GM12892 (cell line): ENCODE measurements around the gene DIPK1C.

Experiments
- DNase-seq: peaks from one replicate; pipeline ENCODE4 v3.0.0; 2011; ENCODE audit not compliant: insufficient read length
- FAIRE-seq: peaks from 2 replicates; lab custom pipeline; 2011; peaks lifted over from hg19 to GRCh38; lab: Jason Lieb, UNC
- POLR2A ChIP-seq: IDR thresholded peaks from 2 replicates; pipeline ENCODE4 v1.6.1; 2011; ENCODE audit warnings: low read depth, low read length, control low read depth
- POLR2AphosphoS5 ChIP-seq: IDR thresholded peaks from 2 replicates; pipeline ENCODE4 v1.6.1; 2011; ENCODE audit warnings: low read depth, low read length, control low read depth
- TAF1 ChIP-seq: IDR thresholded peaks from 2 replicates; pipeline ENCODE4 v1.6.1; 2011; ENCODE audit warnings: low read depth, mild to moderate bottlenecking, control low read depth, low read length, borderline replicate concordance

DIPK1C gene

DNA sequence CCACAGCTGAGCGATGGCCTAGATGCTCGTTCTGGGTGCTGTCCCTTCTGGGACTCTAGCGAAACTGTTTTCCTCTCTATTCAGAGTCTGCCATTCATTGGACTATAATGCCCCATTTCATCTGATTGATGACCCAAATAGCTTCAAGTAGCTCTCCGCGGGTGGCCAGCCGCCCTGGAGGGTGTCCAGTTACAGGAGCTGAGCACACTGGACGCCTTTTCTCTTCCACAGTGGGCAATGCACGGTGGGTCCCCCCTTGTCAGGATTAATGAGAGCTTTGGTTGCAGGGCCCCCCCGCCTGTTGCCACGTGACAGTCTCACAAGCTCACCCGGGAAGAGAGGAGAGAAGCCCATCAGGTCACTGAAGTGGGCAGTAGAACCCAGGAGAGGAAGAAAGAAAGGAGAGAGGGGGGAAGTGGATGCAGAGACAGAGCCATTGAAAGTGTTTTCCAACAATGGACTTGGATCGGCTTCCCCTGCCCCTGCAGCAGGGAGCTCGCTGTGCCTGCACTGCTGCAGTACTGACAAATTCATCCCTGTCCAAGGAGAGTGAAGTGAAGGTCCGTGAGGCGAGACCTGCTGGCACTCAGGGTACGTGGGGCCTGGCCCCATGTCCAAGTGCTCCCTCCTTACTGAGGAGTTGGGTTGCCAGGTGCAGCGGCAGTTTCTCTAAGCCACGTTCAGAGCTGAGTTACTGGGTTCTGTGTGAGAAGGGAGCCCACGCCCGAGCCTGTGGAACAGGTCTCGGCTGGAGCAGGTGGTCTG lies 44.8 kb downstream of the DIPK1C start:
- no peak for TF ChIP-seq POLR2A
- no peak for TF ChIP-seq POLR2AphosphoS5
- no peak for TF ChIP-seq TAF1
- FAIRE-seq, result no peak

DNA sequence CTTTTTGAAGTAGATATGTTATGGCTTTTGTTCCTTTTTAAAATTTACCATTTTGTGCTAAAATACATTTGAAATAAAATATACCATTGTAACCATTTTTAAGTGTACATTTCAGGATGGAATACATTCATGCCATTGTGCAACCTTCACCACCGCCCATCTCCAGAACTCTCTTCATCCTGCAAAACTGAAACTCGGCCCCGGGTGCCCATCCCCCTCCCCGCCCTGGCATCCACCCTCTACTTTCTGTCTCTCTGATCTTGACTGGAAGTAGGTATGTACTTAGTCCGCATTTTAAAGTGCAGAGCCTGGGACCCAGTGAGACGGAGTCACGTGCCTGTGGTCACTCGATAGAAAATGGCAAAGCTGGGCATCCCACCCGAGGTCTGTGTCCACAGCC lies 45.6 kb downstream of the DIPK1C start:
- TF ChIP-seq TAF1 (no peak), POLR2AphosphoS5 (no peak), POLR2A (no peak)
- no peak for FAIRE-seq
- no peak for DNase-seq

More for the DNA sequence above, 44.8 kb downstream of the DIPK1C start:
- DNase-seq, result no peak

DNA sequence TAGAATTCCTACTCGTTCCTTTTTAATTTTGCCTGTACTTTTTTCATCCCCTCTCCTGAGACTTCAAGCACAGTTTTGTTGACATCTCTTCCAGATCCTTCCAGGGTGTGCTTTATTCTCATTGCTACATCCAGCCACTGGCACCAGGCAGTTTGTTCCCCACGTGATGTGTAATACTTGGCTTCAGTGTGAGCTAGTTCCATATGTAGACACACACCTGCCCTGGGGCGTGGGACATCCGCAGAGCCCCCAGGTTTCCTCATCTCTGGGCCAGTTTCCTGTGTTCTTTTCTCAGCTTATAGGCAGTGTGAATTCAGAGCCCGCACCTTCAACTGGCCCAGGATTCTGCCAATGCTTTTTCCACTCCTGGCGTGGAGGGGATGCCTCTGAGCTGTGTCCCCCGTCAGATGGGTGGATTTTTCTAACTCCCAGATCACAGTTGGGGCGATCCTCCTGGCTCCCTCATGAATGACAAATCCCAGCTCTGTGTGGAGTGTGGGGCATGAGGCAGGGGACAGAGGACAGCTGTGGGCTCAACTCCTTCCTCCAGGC lies 46.6 kb downstream of the DIPK1C start:
- TF ChIP-seq POLR2AphosphoS5 (no peak), POLR2A (no peak), TAF1 (no peak)
- FAIRE-seq (no peak), DNase-seq (no peak)

DNA sequence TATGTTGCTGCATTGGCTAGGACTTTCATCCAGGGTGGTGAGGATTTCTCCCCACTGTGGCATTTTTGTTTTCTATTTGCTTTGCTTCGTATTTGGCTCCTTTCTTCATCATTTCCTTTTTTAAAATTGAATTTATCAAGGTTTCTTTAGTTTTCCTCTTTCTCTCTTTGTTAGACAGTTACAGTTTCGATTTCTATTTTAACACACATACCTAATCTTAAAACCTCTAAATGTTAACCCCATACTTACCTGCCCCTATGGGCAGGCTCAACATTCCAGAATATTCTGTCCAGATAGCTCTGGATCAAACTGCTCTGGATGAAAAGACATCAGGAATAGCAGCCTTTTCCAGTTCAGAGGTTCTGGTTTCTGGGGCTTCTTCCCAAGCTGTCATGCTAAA lies 49.2 kb downstream of the DIPK1C start:
- FAIRE-seq (no peak), DNase-seq (no peak)
- TF ChIP-seq POLR2AphosphoS5, result no peak
- no peak for TF ChIP-seq POLR2A
- TF ChIP-seq TAF1, result no peak

DNA sequence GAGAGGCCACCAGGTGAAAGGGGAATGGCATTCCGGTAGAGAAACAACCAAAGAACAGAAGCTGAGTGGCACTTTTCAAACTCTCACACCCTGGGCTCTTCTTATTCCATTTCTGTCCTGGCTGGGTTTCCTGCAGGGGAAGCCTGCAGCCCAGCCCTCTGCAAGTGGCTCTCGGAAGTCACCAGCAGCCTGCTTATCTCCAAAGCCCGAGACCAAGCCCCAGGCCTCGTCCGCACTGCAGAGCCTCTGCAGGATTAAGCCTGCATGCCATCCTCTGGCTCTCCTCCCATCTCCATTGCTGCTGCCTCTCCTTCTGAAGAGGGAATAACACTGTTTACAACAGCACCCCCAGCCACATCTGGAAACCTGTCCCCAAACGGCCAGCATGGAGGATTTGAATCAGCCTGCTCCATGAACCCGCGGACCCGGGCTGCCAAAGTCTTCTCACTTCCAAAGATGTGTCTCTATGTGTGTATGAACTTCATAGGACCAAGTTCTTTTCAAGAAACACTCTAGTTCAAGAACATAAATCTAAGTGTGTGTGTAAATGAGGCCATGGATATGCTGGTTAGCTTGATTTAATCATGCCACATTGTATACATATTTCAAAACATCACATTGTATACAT lies 54.2 kb downstream of the DIPK1C start:
- FAIRE-seq (no peak), DNase-seq (no peak)
- TF ChIP-seq POLR2A, result no peak
- no peak for TF ChIP-seq POLR2AphosphoS5
- no peak for TF ChIP-seq TAF1

DNA sequence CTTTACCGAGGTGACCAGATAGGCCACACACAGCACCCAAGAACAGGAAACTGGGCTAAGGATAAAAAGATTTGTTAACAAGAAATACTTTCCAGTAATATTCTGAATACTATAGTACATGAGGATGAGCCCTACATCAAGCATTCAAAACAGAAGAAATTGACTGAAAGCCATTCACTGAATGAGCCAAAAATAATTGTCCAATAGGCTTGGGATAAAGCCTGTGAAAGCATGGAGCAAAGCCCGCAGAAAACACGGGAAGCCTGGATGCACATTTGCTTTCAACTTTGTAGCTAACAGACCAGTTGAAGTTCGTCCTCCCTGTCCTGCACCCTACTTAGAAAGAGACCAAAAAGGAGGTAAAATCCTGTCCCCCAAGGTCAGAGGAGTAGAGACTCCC lies 56.3 kb downstream of the DIPK1C start:
- no peak for FAIRE-seq
- no peak for TF ChIP-seq POLR2A
- TF ChIP-seq POLR2AphosphoS5, result no peak
- TF ChIP-seq TAF1, result no peak
- DNase-seq, result no peak

DNA sequence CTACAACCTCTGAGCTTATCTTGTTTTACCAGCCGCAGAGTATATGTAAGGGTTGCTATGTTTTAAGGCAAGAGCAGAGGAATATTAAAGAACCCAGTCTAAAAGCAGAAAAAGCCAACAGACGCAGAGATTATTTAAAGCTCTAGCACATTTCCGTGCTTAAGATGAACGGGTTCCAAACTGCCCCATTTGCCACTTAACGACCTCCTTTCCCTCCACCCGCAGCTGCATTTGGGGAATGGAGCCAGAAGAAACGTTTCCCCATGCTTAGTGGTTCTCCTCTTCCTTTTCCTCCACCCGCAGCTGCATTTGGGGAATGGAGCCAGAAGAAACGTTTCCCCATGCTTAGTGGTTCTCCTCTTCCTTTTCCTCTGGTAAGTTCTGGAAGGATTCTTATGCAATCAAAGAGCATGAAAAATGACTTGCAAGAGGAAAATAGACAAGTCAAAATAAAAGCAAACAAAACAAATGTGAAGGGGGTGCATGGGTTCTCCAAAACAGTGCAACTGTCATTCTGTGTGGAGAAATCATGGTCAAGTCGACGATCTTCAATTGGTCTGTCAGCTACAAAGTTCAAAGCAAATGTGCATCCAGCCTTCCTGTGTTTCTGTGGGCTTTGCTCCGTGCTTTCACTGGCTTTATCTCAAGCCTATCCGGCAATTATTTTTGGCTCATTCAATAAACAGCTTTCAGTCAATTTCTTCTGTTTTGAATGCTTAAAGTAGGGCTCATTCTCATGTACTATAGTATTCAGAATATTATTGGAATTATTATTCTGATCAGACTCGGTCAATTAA lies 57.8 kb downstream of the DIPK1C start:
- DNase-seq, result no peak
- TF ChIP-seq POLR2AphosphoS5 (no peak), TAF1 (no peak), POLR2A (no peak)
- no peak for FAIRE-seq

DNA sequence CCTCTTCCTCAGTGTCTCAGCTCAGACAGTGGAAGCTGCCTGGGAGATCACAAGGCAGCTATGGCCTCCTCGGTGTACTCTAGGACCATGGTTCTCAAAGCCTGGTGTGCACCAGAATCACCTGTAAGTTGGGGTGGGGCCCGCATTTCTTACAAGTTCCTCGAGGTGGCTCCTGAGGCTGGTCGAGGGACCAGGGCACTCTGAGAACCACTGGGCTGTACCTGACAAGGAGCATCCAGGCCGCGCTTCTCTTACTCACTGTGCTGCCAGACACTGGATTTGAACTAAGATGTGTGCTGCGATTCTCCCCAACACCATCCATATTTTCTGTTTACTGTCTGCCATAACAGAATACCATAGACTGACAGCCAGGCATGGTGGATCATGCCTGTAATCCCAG lies 59.5 kb downstream of the DIPK1C start:
- TF ChIP-seq POLR2A (no peak), TAF1 (no peak), POLR2AphosphoS5 (no peak)
- no peak for FAIRE-seq
- DNase-seq, result no peak

DNA sequence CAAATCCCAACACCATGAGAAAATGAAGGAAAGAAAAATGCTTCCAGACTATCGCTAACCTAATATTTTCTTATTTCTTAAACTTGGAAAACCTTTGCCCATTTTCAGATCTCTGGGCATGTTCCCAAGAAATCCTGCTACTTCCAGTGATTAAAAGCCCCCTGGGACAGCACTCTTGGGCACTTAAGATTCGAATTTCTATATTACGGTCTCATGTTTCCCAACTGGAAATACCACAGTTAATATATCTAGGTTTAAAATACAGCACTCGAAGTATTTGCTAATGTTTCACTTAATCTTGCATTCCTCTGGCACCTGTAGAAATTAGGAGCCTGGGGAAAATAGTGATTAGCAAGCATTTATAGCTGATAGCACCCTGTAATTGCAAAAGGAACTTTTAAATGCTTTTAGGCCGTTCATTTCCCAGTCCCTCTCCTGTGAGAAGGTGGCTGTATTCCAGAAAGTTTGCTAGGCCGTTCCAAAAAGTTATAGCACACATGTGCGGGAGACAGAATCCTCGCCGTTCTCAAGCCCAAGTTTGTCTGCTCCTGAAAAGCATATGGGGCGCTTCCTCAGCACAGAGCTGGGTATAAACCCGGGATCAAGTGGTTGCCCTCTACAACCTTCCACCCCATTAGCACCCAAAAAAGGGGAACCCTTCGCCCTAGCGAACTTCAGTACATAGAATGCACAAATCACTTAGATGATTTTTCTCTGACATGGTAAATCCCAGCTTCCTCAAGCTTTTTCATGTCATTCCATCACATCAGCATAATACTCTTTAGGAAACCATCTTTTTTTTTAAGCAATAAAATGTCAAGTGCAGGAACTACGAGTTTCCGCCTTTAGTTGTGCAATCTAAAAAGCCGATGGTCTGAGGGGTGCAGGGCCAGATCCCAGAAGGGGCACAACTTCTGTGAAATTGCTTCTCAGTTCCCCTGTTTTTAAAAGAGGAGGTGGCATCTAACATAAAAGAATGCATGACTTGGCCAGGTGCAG lies 60.6 kb downstream of the DIPK1C start:
- no peak for TF ChIP-seq TAF1
- no peak for TF ChIP-seq POLR2A
- TF ChIP-seq POLR2AphosphoS5, result no peak
- FAIRE-seq, result no peak

DNA sequence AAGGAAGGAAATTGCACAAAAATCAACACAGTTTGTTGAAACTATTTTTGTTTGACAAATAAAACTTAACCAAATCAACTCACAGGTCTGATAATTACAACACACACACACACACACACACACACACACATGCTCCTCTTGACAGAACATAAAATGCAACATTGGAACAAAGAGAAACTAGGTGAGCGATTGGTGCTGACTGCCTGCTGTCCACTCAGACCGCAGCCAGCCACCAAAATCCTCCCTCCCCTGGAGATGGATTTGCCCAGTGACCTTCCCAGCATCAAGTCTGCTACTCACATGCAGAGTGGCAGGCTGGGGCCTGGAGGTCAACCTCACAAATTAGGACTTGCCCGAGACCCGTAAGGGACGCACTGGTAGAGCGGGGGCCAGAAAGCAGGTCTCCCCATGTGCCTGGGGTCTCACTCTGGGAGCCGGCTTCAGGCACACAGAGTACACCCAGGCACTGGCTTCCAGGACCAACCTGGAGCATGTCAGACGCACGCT lies 61.4 kb downstream of the DIPK1C start:
- DNase-seq, result no peak
- TF ChIP-seq POLR2AphosphoS5, result no peak
- TF ChIP-seq POLR2A, result no peak
- no peak for TF ChIP-seq TAF1
- no peak for FAIRE-seq

More for the DNA sequence above, 60.6 kb downstream of the DIPK1C start:
- DNase-seq, result no peak
